OCI-LY7 (cell line): ENCODE results near the gene FAM241A. TPM values are rescaled to one million over a fixed set of nuclear protein-coding genes. Genes with fewer than 3 reads are reported as not detected.

Experiments used
- BruUV-seq: library from RNA; stranded (reverse); fragments of 400-500 nt; replicated peaks from 2 replicates; lab custom pipeline; 2021; lab: Mats Ljungman, UMichigan
- CTCF ChIA-PET: fragments of 300-600 bp; sonication (Branson Sonifier 250); formaldehyde crosslinking; loops from one replicate; lab custom pipeline; 2022; ENCODE audit warnings: antibody characterized with exemption; ENCODE audit not compliant: unreplicated experiment; lab: Charles Lee
- POLR2A ChIA-PET: fragments of 300-600 bp; sonication (Branson Sonifier 250); formaldehyde crosslinking; loops from one replicate; lab custom pipeline; 2022; ENCODE audit warnings: antibody characterized with exemption; lab: Charles Lee
- DNase-seq: peaks from one replicate; pipeline ENCODE4 v3.0.0-alpha.2; 2015; ENCODE audit warnings: low spot score
- H2AFZ ChIP-seq: fragments of 200-600 bp; sonication (generic), shearing (Covaris generic); 2 replicates; pipeline ENCODE4 v1.6.1; 2014; ENCODE audit warnings: mild to moderate bottlenecking, antibody characterized with exemption, low read length, moderate library complexity
- H3K27ac ChIP-seq: fragments of 200-600 bp; sonication (generic); 2 replicates; pipeline ENCODE4 v1.5.1; 2014; ENCODE audit warnings: mixed run types, low read depth, mild to moderate bottlenecking, moderate library complexity, low read length, inconsistent platforms; ENCODE audit not compliant: poor library complexity, severe bottlenecking
- H3K36me3 ChIP-seq: fragments of 200-600 bp; sonication (generic); 2 replicates; pipeline ENCODE4 v1.6.1; 2014; ENCODE audit warnings: mild to moderate bottlenecking, antibody characterized with exemption, low read length, moderate library complexity, mixed read lengths; ENCODE audit not compliant: insufficient read depth
- H3K4me1 ChIP-seq: fragments of 200-600 bp; sonication (generic); 2 replicates; pipeline ENCODE4 v1.5.1; 2014; ENCODE audit warnings: mild to moderate bottlenecking, low read length; ENCODE audit not compliant: insufficient read depth, poor library complexity, severe bottlenecking
- H3K4me2 ChIP-seq: fragments of 200-600 bp; sonication (generic); 2 replicates; pipeline ENCODE4 v1.6.1; 2014; ENCODE audit warnings: mild to moderate bottlenecking, low read length
- H3K4me3 ChIP-seq: fragments of 200-600 bp; sonication (generic); 2 replicates; pipeline ENCODE4 v1.5.1; 2014; ENCODE audit warnings: mild to moderate bottlenecking, low read depth, low read length; ENCODE audit not compliant: poor library complexity, severe bottlenecking
- H3K79me2 ChIP-seq: fragments of 200-600 bp; sonication (generic); 2 replicates; pipeline ENCODE4 v1.6.1; 2016; ENCODE audit warnings: low read depth, mild to moderate bottlenecking, low read length, moderate library complexity, mixed read lengths; ENCODE audit not compliant: insufficient read depth
- H3K9me2 ChIP-seq: fragments of 200-600 bp; sonication (generic); 2 replicates; pipeline ENCODE4 v1.6.1; 2016; ENCODE audit warnings: mild to moderate bottlenecking, low read length, mixed read lengths; ENCODE audit not compliant: insufficient read depth
- H3K9me3 ChIP-seq: fragments of 200-600 bp; sonication (generic); 2 replicates; pipeline ENCODE4 v1.6.1; 2014; ENCODE audit warnings: mild to moderate bottlenecking, mixed run types, low read length, mixed read lengths
- H4K20me1 ChIP-seq: fragments of 200-600 bp; sonication (generic); 2 replicates; pipeline ENCODE4 v1.6.1; 2014; ENCODE audit warnings: mild to moderate bottlenecking, antibody characterized with exemption, low read length, moderate library complexity, mixed read lengths; ENCODE audit not compliant: insufficient read depth
- CTCF ChIP-seq: fragments of 200-600 bp; sonication (generic); conservative IDR thresholded peaks from 2 replicates; pipeline ENCODE4 v1.5.1; 2014; ENCODE audit warnings: mild to moderate bottlenecking, antibody characterized with exemption, low read length, moderate library complexity, mixed read lengths
- EZH2phosphoT487 ChIP-seq: fragments of 200-600 bp; sonication (generic); IDR thresholded peaks from 2 replicates; pipeline ENCODE4 v1.6.1; 2018; ENCODE audit warnings: low read depth, borderline replicate concordance, mild to moderate bottlenecking, mixed run types, antibody characterized with exemption, low read length, moderate library complexity, mixed read lengths
- intact Hi-C: fragments of 100-400 bp; cut with micrococcal nuclease; formaldehyde crosslinking; loops from one replicate; pipeline ENCODE4 v1.10.0; 2022; ENCODE audit not compliant: unreplicated experiment
- total RNA-seq, 2 experiments: library from RNA; depleted of rRNA in 1 of 2; stranded (reverse); fragments of >200 nt in 1 of 2; shearing (Covaris generic) in 1 of 2; gene quantifications; 2 replicates each; pipeline ENCODE4 v1.2.3, GENCODE V29; 2014 to 2022

Gene FAM241A
- total RNA-seq, 2 experiments from 2014 or later: 2.5 to 9.5 TPM

- no peak overlapping the region for H3K4me3 ChIP-seq
- H3K9me2 ChIP-seq: no peaks in the 10 kb centered on the region
- TF ChIP-seq EZH2phosphoT487: no peak
- no peak for TF ChIP-seq CTCF
- intact Hi-C loops: no loop called here
- no peak for DNase-seq
- no peaks in the 10 kb centered on the region for H3K9me3 ChIP-seq
- 0 out of 2 replicates have a peak, but pooled peaks cover 8% of the 10 kb centered on the region for H3K36me3 ChIP-seq
- ChIA-PET POLR2A (interaction anchor here (0.5 to 1.3 kb wide), 4 partner anchors 9 to 347 kb away, joined by 3 to 5 read pairs (median 4); no protein-coding TSS in a partner anchor), CTCF (no interaction called here)
- peaks cover 14% of the 10 kb centered on the region for H3K4me1 ChIP-seq
- no peaks in the 10 kb centered on the region; the same call in 1 of the 2 replicates for H4K20me1 ChIP-seq
- H2AFZ ChIP-seq: no peak overlapping the region
- H3K27ac ChIP-seq: no peak overlapping the region
- H3K4me2 ChIP-seq: no peak overlapping the region
- H3K79me2 ChIP-seq: peaks cover 28% of the 10 kb centered on the region; the same call in 1 of the 2 replicates
- no TSS peak for BruUV-seq
Observed at GRCh38 chr4:112238833-112239232, 93.6 kb downstream of the FAM241A start.

Other genes with a start within 250 kb of the FAM241A start
- 18.2 and 24.9 TPM in 2 replicates for gene AP1AR, start 86.3 kb downstream of the FAM241A start, total RNA-seq (2014; rRNA removed; shearing (Covaris generic))
- gene AP1AR, start 86.3 kb downstream of the FAM241A start, total RNA-seq (2022): 39.2 and 44.5 TPM in 2 replicates
- gene TIFA, start 140.4 kb downstream of the FAM241A start, total RNA-seq (2014; rRNA removed; shearing (Covaris generic)): 82.9 and 84.0 TPM in 2 replicates
- gene TIFA, start 140.4 kb downstream of the FAM241A start, total RNA-seq (2022): 70.0 and 93.6 TPM in 2 replicates
- 22.5 and 33.7 TPM in 2 replicates for gene ALPK1, start 151.9 kb downstream of the FAM241A start, total RNA-seq (2014; rRNA removed; shearing (Covaris generic))
- gene ALPK1, start 151.9 kb downstream of the FAM241A start, total RNA-seq (2022): 51.1 and 73.0 TPM in 2 replicates